Ishikawa (cell line): ENCODE data around the gene FGD5.

Source experiments
- CEBPB ChIP-seq: IDR thresholded peaks from 2 replicates; pipeline ENCODE4 v1.6.1; 2012
- CREB1 ChIP-seq: IDR thresholded peaks from 2 replicates; pipeline ENCODE4 v1.6.1; 2012; ENCODE audit warnings: low read depth
- EGR1 ChIP-seq: IDR thresholded peaks from 2 replicates; pipeline ENCODE4 v1.6.1; 2012
- EP300 ChIP-seq: IDR thresholded peaks from 2 replicates; pipeline ENCODE4 v1.6.1; 2012; ENCODE audit warnings: borderline replicate concordance
- FOXM1 ChIP-seq: IDR thresholded peaks from 2 replicates; pipeline ENCODE4 v1.6.1; 2012; ENCODE audit warnings: low read depth, borderline replicate concordance
- MAX ChIP-seq: IDR thresholded peaks from 2 replicates; pipeline ENCODE4 v1.6.1; 2012
- NFIC ChIP-seq: IDR thresholded peaks from 2 replicates; pipeline ENCODE4 v1.6.1; 2012
- RAD21 ChIP-seq: IDR thresholded peaks from 2 replicates; pipeline ENCODE4 v1.6.1; 2012; ENCODE audit warnings: low read depth
- TAF1 ChIP-seq: IDR thresholded peaks from 2 replicates; pipeline ENCODE4 v1.6.1; 2012; ENCODE audit warnings: low read depth, mild to moderate bottlenecking
- TCF12 ChIP-seq: IDR thresholded peaks from 2 replicates; pipeline ENCODE4 v1.6.1; 2012; ENCODE audit warnings: low read depth
- TEAD4 ChIP-seq: IDR thresholded peaks from 2 replicates; pipeline ENCODE4 v1.6.1; 2012
- USF1 ChIP-seq: IDR thresholded peaks from 2 replicates; pipeline ENCODE4 v1.6.1; 2012
- YY1 ChIP-seq: IDR thresholded peaks from 2 replicates; pipeline ENCODE4 v1.6.1; 2012; ENCODE audit warnings: low read depth
- ZBTB7A ChIP-seq: IDR thresholded peaks from 2 replicates; pipeline ENCODE4 v1.6.1; 2012; ENCODE audit warnings: low read depth
- TF ChIP-seq, protein P1 (sequence below): IDR thresholded peaks from 2 replicates; pipeline ENCODE4 v1.6.1; 2012; ENCODE audit warnings: low read depth, mild to moderate bottlenecking

The FGD5 gene

GRCh38 chr3:14948609-14949038 is 129.9 kb downstream of the FGD5 start:
- TF ChIP-seq EP300, result no peak

- TF ChIP-seq FOXM1, result 0 out of 2 replicates have a peak, but pooled peaks have one; percentile 12
- no peak for TF ChIP-seq TCF12
- no peak for TF ChIP-seq TEAD4
Observed at GRCh38 chr3:14949126-14949525, 130.4 kb downstream of the FGD5 start.

- TF ChIP-seq TCF12 (no peak), FOXM1 (no peak), ZBTB7A (no peak), NFIC (no peak), TEAD4 (no peak), USF1 (no peak), YY1 (no peak), EP300 (no peak), MAX (no peak), TAF1 (no peak), EGR1 (no peak), RAD21 (no peak), CEBPB (no peak)
- TF ChIP-seq, protein P1, sequence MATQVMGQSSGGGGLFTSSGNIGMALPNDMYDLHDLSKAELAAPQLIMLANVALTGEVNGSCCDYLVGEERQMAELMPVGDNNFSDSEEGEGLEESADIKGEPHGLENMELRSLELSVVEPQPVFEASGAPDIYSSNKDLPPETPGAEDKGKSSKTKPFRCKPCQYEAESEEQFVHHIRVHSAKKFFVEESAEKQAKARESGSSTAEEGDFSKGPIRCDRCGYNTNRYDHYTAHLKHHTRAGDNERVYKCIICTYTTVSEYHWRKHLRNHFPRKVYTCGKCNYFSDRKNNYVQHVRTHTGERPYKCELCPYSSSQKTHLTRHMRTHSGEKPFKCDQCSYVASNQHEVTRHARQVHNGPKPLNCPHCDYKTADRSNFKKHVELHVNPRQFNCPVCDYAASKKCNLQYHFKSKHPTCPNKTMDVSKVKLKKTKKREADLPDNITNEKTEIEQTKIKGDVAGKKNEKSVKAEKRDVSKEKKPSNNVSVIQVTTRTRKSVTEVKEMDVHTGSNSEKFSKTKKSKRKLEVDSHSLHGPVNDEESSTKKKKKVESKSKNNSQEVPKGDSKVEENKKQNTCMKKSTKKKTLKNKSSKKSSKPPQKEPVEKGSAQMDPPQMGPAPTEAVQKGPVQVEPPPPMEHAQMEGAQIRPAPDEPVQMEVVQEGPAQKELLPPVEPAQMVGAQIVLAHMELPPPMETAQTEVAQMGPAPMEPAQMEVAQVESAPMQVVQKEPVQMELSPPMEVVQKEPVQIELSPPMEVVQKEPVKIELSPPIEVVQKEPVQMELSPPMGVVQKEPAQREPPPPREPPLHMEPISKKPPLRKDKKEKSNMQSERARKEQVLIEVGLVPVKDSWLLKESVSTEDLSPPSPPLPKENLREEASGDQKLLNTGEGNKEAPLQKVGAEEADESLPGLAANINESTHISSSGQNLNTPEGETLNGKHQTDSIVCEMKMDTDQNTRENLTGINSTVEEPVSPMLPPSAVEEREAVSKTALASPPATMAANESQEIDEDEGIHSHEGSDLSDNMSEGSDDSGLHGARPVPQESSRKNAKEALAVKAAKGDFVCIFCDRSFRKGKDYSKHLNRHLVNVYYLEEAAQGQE, result no peak
Observed at GRCh38 chr3:14950274-14950673, 131.5 kb downstream of the FGD5 start.

- TF ChIP-seq RAD21 (no peak), TCF12 (no peak), EGR1 (no peak), TEAD4 (no peak), NFIC (no peak), EP300 (no peak), YY1 (no peak), TAF1 (no peak), CEBPB (no peak), USF1 (no peak), ZBTB7A (no peak), CREB1 (no peak), MAX (no peak), FOXM1 (no peak)
- TF ChIP-seq, protein P1, result no peak
Observed at GRCh38 chr3:14957153-14957552, 138.4 kb downstream of the FGD5 start.

- TF ChIP-seq ZBTB7A (no peak), EP300 (no peak), NFIC (no peak), CEBPB (no peak), TAF1 (no peak), FOXM1 (no peak), TEAD4 (no peak), YY1 (no peak), RAD21 (no peak), TCF12 (no peak), USF1 (no peak), MAX (no peak), EGR1 (no peak)
- TF ChIP-seq, protein P1, result no peak
Observed at GRCh38 chr3:14957925-14958324, 139.2 kb downstream of the FGD5 start.
